AG08395 (cell line): ENCODE data around the gene SP7.
A peak's percentile ranks its signal among the peaks of the same experiment; 100 is the strongest.
"Not testable (repeated sequence)": the region's sequence is repeated elsewhere in the genome, so short reads cannot be mapped to it uniquely, and the experiment has no call there.

Experiments used
- DNase-seq: peaks from one replicate; pipeline ENCODE4 v3.0.0; 2012; ENCODE audit warnings: mixed read lengths, low spot score

The SP7 gene

DNA sequence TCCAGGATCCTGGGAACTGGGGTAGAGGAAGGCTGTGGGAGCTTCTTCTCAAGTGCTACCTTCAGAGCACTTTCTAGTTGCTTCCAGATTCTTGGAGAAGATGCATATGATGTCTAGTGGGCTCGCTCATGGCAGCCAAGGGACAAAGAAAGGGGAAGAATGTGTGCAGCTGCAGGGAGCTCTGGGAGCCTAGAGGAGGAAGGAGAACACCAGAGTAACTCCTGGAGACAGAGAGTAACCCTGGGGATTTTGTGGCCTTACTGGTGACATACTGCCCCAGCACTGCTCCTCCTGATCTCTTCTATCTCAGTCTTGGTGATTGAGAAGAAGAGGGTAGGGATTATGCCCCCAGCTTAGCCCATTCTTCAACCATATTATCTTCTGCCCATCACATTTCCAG is 10.3 kb upstream of the SP7 start:
- DNase-seq, result no peak

DNA sequence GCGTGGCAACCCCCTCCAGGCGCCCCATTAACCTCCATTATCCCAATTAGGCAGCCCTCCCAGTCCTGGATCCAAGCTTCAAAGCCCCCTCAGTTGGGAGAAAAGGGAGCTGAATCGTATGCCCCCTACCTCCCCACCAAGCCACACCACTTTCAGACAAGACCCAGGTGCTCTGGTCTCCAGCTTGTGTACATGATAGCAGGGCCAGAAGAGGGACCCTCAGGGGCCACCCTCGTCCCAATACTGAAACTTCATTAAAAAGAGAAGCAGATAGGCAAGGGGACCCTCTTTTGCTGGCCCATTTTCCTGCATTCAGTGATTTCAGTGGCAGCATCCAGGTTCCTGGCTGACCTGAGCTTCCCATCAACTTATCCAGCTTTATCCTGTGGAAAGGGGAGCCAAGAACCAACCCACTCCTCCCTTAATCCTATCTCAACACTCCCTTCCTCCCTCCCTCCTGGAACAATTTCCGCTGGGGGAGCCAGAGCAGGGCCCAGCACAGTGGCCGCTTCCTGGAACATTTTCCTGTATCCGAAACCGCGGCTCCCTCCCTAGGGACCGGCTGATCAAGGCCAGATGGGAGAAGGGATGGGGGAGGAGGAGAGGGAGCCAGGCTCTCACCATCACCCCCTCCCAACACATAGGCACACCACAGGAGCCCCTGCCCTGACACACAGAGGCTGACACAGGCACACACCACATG is 9.5 kb upstream of the SP7 start:
- DNase-seq, result peak; percentile 74

DNA sequence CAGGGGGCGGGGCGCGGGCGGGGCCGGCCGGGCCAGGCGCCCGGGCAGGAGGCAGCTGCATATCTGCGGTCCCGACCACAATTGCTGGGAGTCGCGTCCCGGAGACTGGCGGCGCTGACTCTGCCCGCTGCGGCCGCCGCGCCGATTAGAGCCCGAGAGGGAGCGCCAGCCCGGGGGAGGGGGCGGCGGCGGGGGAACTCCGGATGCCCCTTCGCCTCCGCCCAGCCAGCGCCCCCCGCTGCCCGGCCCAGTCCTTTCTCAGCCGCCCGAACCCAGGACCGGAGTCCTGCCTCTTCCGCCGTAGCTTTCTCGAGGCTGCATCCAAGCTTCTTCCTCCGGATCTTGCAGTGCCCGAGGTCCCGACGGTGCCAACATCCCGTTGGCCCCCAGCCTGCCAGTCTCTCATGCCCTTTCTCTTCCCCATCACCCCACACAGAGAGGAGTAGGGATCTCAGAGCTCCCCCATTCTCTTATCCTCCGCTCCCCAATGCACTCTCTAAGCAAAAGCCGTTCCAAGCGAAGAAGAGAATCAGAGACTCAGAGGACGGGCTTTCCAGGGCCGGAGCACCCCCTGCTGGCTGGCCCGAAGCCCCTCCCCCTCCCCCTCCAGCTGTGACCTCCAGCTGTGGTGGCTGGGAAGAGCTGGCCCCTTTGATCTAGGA is 8.8 kb upstream of the SP7 start:
- DNase-seq, result peak; percentile 82

DNA sequence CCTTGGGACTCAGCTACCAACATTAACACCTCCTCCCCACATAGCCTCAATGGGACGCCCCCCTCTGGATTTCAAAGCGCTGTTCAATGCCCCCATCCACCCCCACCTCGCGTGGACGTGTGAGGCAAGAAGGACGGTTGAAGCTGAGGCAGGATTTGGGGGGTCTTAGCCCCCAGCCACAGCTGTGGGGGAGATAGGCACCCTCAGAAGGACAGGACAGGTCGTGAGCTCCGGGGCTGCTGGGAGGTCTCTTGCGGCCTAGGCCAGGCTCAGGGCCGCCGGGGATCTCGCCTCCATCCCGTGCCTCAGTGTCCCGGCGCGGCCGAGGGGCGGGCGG is 8.3 kb upstream of the SP7 start:
- no peak for DNase-seq

DNA sequence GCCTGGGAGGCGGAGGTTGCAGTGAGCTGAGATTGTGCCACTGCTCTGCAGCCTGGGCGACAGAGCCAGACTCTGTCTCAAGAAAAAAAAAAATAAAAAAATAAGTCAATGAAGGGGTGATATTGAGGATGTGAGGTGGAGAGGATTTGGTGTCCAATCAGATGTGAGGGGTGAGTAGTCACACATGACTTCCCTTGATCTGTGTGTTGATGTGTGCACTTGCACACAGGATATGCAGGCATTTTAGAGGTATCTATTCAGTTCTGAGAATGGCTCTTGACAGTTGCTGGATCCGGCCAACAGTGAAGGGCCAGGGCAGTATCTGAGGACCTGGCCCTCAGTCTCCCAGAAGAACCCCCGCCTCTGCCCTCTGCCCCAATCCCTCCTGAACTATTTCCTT is 7.8 kb upstream of the SP7 start:
- no peak for DNase-seq

DNA sequence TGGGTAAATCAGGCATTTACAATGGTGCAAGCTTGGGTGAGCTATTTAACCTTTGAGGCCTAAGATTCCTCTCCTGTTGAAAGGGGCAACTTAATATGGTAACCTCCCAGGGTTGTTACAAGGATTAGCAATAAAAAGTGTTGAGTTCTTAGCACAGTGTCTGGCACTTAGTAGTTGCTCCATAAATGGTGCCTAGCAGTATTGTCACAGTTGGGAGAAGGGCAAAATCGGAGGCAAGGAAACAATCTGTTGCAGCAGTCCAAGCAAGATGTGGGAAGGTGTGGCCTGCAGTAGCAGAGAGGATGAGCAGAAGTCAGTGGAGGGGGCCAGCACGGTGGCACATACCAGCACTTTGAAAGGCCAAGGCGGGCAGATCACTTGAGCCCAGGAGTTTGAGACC is 7.3 kb upstream of the SP7 start:
- no peak for DNase-seq

DNA sequence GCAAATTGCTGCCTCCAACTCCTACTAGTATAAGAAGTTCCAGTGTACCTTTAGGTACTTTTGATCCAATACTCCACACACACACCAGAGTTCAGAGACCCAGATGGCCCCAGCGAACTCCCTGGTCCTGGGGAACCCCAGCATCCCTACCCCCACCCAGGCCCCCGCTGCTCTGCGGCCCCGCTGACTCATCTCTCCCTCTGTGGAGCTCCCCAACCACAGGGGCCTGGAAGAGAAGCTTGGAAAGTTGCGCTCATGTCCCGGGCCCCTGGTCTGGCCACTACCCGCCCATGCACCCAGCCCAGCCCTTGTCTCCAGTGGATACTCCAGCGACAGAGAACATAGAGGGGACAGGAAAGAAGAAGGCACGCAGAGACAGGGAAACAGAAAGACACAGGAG is 4.2 kb upstream of the SP7 start:
- no peak for DNase-seq

DNA sequence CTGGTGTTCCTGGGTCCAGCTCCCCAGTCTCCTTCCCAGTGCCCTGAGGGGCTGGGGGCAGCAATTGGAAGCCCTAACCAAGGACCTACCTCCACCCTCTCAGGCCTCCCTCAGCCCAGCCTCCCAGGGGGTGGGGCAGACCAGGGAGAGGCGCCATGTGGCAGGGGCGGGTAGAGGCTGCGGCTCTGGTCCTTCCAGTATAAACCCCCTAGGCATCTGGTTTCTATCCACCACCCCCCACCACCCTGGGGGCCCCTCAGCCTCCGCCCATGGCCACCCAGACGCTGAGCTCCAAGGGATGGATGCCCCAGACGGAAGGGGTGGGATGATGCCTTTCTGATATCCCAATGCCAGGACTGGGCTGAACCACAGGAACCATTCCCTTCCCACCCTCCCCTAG is 2.8 kb upstream of the SP7 start:
- no peak for DNase-seq

DNA sequence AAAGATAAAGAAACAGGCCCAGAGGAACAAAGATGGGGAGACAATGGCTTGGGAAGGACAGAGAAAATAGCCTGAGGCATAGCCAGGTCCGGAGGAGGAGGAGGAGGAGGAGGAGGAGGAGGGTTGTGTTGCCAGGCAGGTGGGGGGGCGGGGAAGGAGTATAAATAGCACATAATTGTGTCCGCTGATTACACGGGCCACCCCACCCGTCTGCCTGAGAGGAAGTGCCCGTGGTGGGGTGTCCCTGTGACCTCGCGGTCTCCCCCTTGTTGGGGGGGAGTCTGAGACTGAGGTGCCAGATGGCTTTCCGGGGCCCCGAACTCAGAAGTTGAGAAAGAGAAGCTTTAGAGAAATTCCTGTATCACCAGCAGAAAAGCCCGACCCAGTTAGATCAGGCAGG is 1.9 kb upstream of the SP7 start:
- no peak for DNase-seq

DNA sequence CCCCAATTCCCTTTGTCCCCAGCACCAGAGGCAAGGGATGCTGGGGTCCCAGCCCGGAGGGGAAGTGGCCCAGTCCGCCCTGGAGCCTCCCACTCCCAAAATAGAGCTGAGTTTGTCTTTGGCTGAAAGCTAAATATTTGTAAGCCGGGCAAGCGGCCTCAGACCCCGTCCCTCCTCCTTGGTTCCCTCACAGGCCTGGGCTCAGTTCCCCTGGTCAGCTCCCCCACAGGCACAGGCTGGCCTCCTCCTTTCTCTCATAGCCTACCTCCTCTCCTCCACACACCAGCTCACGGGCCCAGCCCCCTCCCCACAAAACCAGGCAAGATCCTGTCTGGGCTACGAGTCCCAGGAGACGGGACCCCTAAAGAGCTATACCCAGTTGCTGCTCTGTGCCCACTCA is 1.3 kb downstream of the SP7 start:
- DNase-seq, result no peak

DNA sequence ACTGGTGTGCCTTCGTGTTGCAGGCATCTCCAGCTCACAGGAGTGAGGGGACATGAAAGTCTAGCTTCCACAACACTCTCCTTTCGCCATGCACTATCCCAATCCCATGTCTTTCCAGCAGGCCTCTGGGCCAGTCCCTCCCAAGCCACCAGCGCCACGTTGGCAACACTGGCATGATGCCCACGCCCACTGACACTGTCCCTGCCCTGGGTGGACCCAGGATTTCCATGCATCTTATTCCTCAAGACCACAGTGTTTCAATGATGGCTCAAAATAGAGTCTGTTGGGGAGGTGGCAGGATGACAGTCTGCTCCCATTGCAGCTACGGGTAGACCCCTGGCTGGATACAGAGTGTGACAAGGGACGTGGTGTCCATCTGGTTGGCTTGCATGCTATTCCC is 2.3 kb downstream of the SP7 start:
- DNase-seq, result no peak

DNA sequence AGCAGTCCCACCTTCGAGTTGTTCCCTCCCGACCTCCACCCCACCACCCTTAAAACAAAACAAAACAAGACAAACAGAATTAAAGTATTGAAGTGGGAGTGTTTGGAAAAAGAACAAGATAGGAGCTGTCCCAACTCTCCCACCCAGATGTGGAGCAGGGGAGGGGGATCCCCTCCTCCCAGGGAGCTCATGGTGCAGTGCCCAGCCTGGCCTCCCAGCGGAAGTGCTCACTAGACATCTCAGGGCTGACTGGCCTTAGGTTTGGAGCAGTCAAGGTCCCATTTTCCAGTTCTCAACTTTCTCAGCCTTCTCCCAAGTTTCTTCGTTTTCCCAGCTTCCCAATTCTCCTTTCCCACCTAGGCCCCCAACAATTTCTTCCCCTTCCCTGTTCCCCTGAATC is 2.9 kb downstream of the SP7 start:
- DNase-seq, result no peak

DNA sequence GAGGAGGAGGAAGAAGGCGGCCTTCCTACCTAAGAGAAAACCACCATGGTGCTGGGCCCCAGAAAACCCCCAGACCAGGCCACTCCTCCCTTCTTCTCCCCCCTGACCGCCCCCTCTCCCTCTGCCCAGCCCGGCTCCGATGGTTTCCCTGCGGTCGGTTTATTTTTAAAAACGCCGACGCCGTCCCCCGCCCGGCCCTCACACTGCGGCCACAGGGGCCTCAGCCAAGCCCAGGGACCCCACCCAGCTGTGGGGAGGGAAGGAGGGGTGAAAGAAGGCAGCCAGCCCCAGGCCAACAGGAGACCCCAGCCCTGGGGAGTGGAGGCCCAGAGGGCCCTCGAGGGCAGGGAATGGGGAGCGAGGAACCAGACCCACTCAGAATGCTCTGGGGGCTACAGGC is 3.4 kb downstream of the SP7 start:
- no peak for DNase-seq

DNA sequence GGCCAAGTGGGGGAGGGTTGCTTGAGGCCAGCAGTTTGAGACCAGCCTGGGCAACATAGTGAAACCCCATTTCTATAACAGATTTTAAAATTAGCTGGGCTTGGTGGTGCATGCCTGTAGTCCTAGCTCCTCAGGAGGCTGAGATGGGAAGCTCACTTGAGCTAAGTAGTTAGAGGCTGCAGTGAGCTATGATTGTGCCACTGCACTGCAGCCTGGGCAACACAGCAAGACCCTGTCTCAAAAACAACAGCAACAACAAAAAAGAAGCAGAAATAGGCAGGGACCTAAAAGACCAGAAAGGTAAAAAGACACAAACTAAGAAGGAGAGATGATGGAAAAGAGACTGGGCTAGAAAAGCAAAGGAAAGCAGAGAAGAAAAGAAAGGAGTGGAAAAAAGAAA is 3.8 kb downstream of the SP7 start:
- DNase-seq, result not testable (repeated sequence)

DNA sequence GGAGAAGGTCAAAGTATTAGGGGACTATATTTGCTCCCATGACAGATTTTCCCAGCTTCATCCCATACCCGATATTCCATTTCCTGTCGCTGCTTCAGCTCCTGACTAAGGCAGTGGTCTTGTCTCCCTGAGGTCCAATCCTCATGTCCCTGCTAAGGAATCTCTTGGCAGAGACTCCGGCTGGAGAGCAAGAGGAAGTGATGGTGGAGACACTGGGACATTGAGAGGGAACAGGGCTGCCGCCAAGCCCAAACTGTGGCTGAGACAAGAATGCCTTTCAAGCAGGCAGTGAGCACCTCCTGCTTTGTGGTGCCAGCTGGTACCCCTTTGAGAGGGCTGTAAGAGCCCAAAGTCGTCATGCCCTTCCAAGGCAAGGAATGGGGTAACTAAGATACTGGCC is 5.5 kb downstream of the SP7 start:
- no peak for DNase-seq

DNA sequence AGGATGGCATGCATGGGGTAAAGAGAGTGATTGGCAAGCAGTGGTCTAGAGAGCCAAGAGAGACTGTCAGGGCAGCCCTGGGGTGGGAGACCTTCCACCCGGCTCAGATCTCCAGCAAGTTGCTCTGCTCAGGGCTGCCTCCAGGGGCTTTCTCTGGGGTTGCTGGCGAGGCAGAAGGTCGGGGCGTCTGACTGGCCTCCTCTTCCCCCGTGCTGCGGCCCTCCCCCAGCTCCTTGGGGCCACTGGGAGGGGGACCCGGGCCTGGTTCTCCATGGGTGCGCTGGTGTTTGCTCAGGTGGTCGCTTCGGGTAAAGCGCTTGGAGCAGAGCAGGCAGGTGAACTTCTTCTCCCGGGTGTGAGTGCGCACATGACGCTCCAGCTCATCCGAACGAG is 8.1 kb downstream of the SP7 start:
- DNase-seq, result no peak

DNA sequence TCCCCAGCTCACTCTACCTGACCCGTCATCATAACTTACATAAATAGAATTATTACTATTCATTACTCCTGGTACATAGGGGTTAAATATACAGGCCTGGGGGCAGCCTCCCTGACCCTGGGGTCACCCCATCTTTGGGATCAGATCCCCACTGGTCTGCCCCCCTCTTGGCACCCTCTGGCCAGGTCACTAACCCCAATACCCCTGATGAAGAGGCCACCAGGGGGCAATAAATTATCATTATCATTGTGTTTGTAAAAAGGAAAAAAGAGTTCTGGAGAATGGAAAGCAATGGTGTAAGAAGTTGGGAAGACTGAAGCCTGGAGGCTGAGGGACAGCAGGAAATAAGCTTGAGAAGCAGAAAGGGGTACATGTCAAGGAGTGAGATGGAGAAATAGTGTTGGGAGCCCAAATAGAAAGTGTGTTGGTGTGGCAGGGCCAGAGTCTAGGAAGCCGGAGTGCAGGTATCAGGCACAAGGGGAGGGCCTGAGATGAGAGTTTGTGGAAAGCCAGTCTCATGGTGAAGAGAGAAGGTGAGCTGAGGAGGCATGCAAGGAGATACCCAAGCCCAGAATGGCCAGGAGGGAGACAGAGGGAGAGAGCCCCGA is 8.6 kb downstream of the SP7 start:
- no peak for DNase-seq

DNA sequence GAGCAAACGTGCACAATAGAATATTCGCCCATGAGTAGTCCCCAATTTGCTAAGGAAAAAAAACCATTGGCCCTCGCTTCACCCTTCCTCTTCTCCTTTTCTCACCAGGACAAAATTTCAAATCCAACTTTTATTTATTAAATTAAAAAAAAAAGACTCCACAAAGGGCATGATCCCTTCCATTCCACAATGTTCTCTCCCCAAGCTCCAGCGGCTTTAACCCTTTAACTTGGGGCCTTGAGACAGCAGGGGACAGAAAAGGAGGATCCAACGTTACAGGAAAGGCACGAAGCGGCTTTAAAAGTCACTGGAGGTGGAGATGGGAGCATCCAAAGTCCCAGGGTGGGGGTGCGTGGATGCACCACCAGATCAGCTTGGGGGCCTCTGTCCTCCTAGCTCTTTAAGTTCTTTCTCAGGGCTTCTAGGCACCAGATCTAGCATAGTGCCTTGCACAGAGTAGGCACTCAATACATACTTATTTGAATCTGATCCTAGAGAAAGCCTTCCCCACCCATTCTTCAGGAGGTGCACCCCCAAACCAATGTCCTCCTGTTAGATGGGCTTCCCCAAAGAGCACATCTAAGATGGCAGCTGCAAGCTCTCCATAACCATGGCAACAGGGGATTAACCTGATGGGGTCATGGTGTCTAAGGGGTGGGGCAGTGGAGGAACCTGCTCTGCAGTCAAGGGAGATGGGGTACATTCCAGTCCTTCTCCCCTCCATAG is 9.5 kb downstream of the SP7 start:
- DNase-seq, result no peak

DNA sequence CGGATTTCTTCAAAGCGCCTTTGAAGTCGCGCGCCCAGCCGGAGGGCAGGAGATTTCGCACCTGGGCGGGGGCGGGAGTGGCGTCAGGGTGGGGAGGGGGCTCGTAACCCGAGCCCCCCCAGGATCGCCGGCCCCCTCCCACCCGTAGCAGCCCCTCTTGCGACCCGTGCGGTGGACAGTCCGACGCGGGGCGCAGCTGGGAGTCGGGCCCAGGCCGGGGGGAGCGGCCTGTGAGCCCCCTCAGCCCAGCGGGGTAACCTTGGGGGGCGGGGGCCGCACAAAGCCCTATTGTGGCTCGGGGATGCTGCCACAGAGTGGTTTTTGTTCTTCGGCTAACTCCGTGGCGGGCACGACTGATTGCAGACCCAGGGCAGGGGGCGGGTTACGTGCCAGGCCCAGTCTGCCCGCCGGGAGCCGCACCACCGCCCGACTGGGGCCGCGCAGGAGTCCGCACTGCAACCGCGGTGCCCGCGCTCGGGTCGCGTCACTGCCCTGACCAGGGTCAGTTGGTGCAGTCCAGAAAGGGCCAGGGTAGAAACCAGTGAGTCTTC is 10.6 kb downstream of the SP7 start:
- DNase-seq, result peak; percentile 46

DNA sequence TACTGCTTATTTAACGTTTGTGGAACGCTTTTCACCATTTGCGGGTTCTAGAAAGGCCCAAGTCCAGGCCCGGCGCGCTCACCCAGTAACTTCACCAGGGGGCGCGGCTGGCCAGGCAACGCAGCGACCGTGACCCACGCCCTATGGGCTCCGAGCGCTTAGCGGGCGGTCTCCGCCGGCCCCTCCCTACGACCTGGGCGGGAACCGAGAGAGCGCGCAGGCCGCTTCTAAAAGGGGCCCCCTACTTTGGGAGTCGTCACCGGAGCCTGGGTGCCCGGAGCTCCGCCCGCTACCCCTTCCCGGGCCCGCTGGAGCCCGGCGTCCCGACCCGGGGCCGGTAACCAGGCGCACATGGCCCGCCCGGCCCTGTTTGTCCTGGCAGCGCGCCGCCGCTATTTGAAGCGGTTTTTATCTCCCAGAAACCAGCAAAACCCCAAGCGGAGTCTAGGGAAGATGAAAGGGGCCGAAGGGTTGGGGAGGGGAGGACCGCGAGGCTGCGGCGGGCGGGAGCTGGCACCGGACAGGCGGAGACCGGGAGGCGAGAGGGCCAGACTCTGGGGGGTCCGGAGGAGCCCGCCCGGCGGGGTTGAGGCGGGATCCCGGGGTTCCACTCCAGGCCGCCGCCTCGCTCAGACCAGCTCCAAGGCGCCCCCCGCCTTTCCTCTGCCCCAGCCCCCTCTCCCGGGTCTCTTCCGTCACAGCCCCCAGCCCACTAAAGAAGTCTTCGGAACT is 11.2 kb downstream of the SP7 start:
- DNase-seq, result peak; percentile 95

DNA sequence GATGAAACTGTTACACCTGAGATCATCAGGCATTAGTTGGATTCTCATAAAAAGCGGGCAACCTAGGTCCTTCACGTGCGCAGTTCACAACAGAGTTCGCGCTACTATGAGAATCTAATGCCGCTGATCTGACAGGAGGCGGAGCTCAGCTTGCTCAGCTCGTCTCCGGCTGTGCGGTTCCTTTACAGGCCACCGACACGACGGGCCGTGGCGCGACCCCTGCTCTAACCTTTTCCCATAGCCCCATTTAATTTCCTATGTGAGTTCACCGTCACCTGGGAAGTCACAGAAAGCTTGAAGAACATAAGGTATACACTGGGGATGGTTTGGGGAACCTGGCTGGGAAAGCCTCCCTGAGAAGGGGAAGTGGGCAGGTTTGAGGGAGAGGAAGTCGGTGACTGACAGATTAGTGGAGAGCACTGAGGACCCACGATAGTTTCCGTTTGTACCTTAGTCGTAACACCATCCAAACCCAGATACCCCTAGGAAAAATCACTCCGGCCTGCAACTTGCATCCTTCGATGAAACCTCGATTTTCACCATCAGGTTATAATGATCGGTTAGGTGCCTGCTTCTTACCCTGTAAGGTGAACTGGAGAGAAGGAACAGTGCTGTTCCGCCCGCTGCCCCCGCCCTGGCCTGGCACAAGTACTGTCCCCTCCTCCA is 11.9 kb downstream of the SP7 start:
- no peak for DNase-seq
